ENCODE measurements around the gene DYNC1I1. TPM values are rescaled to one million over a fixed set of nuclear protein-coding genes. Genes with fewer than 3 reads are reported as not detected.

The DYNC1I1 gene
- total and polyA plus RNA-seq, 2 donors (not counting 1 experiment from before 2014, with no cell fraction given), result 0.17 to 0.30 TPM

DNA sequence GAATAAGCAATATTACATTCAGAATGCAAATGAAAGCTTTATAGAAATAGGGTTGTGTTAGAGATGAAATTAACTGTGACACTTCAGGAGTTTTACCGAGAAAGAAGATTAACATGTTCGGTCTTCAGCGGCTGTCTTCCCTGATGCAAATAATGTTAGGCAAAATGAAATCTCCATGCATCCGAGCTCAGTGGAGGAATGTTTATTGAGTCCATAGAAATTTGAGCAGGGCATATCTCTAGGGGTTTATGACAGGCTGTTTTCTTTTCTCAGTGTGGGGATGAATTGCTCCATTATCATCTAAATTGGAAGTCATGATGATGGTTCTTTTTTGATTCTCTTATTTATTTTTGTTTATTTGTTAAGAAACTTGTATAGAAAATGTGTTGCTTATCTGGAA is 31.7 kb downstream of the DYNC1I1 start:
- H3K9me3 ChIP-seq (ENCODE audit: control insufficient read depth, insufficient read depth, low read depth, low read length), result no peaks in the 10 kb centered on the region
- H2AFZ ChIP-seq (ENCODE audit: low read length), result no peak overlapping the region
- no peaks in the 10 kb centered on the region for H4K20me1 ChIP-seq (ENCODE audit: control insufficient read depth, extremely low read depth, insufficient read depth, low read length)
- H3K79me2 ChIP-seq (ENCODE audit: control insufficient read depth, insufficient read depth, low read length), result no peaks in the 10 kb centered on the region
- no peak for TF ChIP-seq EZH2 (IDR thresholded peaks at IDR 0.05; ENCODE audit: low read length, missing control alignments)
- TF ChIP-seq CTCF (conservative IDR thresholded peaks at IDR 0.05 in 1 of 2, IDR thresholded peaks at IDR 0.05 in 1 of 2; ENCODE audit: low read depth in 1 of 2, low read length in 2 of 2), result no peak
- H3K27ac ChIP-seq (ENCODE audit: insufficient read depth, low read length), result no peak overlapping the region
- no peak overlapping the region for H3K9ac ChIP-seq (ENCODE audit: insufficient read depth, low read length)
- no peaks in the 10 kb centered on the region for H3K27me3 ChIP-seq (ENCODE audit: control insufficient read depth, insufficient read depth, low read length)
- H3K36me3 ChIP-seq (ENCODE audit: control insufficient read depth, insufficient read depth, low read length), result no peaks in the 10 kb centered on the region
- H3K4me1 ChIP-seq (ENCODE audit: control insufficient read depth, extremely low read depth, insufficient read depth, low read length), result no peaks in the 10 kb centered on the region
- no peak for DNase-seq (ENCODE audit: low read depth in 2 of 2)
- no peak overlapping the region for H3K4me3 ChIP-seq (replicated peaks in 1 of 4; ENCODE audit: control extremely low read depth in 1 of 4, insufficient read depth in 1 of 4, low read depth in 3 of 4, low read length in 4 of 4)
- H3K4me2 ChIP-seq (ENCODE audit: extremely low read depth, insufficient read depth, low read length), result no peak overlapping the region

GRCh38 chr7:95805909-95806308 is 33.6 kb downstream of the DYNC1I1 start:
- Histone ChIP-seq H3K27me3 (ENCODE audit: control insufficient read depth, insufficient read depth, low read length) (no peaks in the 10 kb centered on the region), H3K9me3 (ENCODE audit: control insufficient read depth, insufficient read depth, low read depth, low read length) (no peaks in the 10 kb centered on the region), H3K9ac (ENCODE audit: insufficient read depth, low read length) (no peak overlapping the region), H3K79me2 (ENCODE audit: control insufficient read depth, insufficient read depth, low read length) (no peaks in the 10 kb centered on the region), H3K4me2 (ENCODE audit: extremely low read depth, insufficient read depth, low read length) (no peak overlapping the region), H2AFZ (ENCODE audit: low read length) (no peak overlapping the region), H3K4me3 (replicated peaks in 1 of 4; ENCODE audit: control extremely low read depth in 1 of 4, insufficient read depth in 1 of 4, low read depth in 3 of 4, low read length in 4 of 4) (no peak overlapping the region), H3K27ac (ENCODE audit: insufficient read depth, low read length) (no peak overlapping the region), H4K20me1 (ENCODE audit: control insufficient read depth, extremely low read depth, insufficient read depth, low read length) (no peaks in the 10 kb centered on the region), H3K4me1 (ENCODE audit: control insufficient read depth, extremely low read depth, insufficient read depth, low read length) (no peaks in the 10 kb centered on the region), H3K36me3 (ENCODE audit: control insufficient read depth, insufficient read depth, low read length) (no peaks in the 10 kb centered on the region)
- DNase-seq (ENCODE audit: low read depth in 2 of 2), result no peak
- TF ChIP-seq EZH2 (IDR thresholded peaks at IDR 0.05; ENCODE audit: low read length, missing control alignments) (no peak), CTCF (conservative IDR thresholded peaks at IDR 0.05 in 1 of 2, IDR thresholded peaks at IDR 0.05 in 1 of 2; ENCODE audit: low read depth in 1 of 2, low read length in 2 of 2) (no peak)

DNA sequence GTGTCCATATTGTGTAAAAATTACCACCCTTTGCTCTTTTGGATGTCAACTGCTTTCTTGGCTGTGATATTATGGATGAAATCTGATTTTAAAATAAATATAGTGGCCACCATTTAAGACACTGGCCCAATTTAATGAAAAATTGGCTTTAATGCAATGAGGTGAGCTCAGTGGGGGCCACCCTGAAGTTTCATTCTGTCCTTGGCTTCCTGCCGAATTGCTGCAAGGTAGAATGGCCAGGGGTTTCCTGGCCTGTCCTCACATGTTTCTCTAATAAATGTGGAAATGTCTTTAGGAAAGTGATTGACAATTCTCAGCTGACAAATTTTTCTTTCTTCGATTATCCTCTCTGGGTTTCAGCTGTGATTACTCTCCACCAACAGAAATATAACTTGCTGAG is 36.0 kb downstream of the DYNC1I1 start:
- Histone ChIP-seq H3K4me3 (replicated peaks in 1 of 4; ENCODE audit: control extremely low read depth in 1 of 4, insufficient read depth in 1 of 4, low read depth in 3 of 4, low read length in 4 of 4) (no peak overlapping the region), H3K9ac (ENCODE audit: insufficient read depth, low read length) (no peak overlapping the region), H3K4me2 (ENCODE audit: extremely low read depth, insufficient read depth, low read length) (no peak overlapping the region), H3K9me3 (ENCODE audit: control insufficient read depth, insufficient read depth, low read depth, low read length) (no peaks in the 10 kb centered on the region), H3K27ac (ENCODE audit: insufficient read depth, low read length) (no peak overlapping the region), H3K4me1 (ENCODE audit: control insufficient read depth, extremely low read depth, insufficient read depth, low read length) (no peaks in the 10 kb centered on the region), H2AFZ (ENCODE audit: low read length) (no peak overlapping the region), H3K27me3 (ENCODE audit: control insufficient read depth, insufficient read depth, low read length) (no peaks in the 10 kb centered on the region), H4K20me1 (ENCODE audit: control insufficient read depth, extremely low read depth, insufficient read depth, low read length) (no peaks in the 10 kb centered on the region), H3K79me2 (ENCODE audit: control insufficient read depth, insufficient read depth, low read length) (no peaks in the 10 kb centered on the region), H3K36me3 (ENCODE audit: control insufficient read depth, insufficient read depth, low read length) (no peaks in the 10 kb centered on the region)
- TF ChIP-seq EZH2 (IDR thresholded peaks at IDR 0.05; ENCODE audit: low read length, missing control alignments) (no peak), CTCF (conservative IDR thresholded peaks at IDR 0.05 in 1 of 2, IDR thresholded peaks at IDR 0.05 in 1 of 2; ENCODE audit: low read depth in 1 of 2, low read length in 2 of 2) (no peak)
- no peak for DNase-seq (ENCODE audit: low read depth in 2 of 2)

Measured in fibroblast of lung (primary cell).